Mesothelial cell of epicardium (in vitro differentiated cells): ENCODE data around the gene ZNG1C. TPM values are rescaled to one million over a fixed set of nuclear protein-coding genes. Genes with fewer than 3 reads are reported as not detected.
A peak's percentile ranks its signal among the peaks of the same experiment; 100 is the strongest.
"Not testable (repeated sequence)": the region's sequence is repeated elsewhere in the genome, so short reads cannot be mapped to it uniquely, and the experiment has no call there.

Experiments
- DNase-seq, 2 experiments: peaks; one replicate each; pipeline ENCODE4 v3.0.0; 2021; ENCODE audit warnings: low spot score in 2 of 2; ENCODE audit not compliant: unreplicated experiment in 2 of 2
- H3K27ac Mint-ChIP-seq: 2 replicates; pipeline ENCODE4 v1.8.0; 2021; ENCODE audit warnings: mixed read lengths
- H3K27me3 Mint-ChIP-seq: 2 replicates; pipeline ENCODE4 v1.8.0; 2021; ENCODE audit warnings: low read depth, mixed read lengths
- H3K36me3 Mint-ChIP-seq: 2 replicates; pipeline ENCODE4 v1.8.0; 2021; ENCODE audit warnings: mixed read lengths
- H3K4me1 Mint-ChIP-seq: 2 replicates; pipeline ENCODE4 v1.8.0; 2021; ENCODE audit warnings: mixed read lengths
- H3K4me3 Mint-ChIP-seq: 2 replicates; pipeline ENCODE4 v1.8.0; 2021; ENCODE audit warnings: mild to moderate bottlenecking, moderate library complexity, mixed read lengths
- H3K9me3 Mint-ChIP-seq: 2 replicates; pipeline ENCODE4 v1.8.0; 2021; ENCODE audit warnings: mixed read lengths
- total RNA-seq: library from RNA; stranded (reverse); gene quantifications from 3 replicates; pipeline ENCODE4 v1.2.1, GENCODE V29; 2021

Gene ZNG1C
- 44.8 to 51.4 TPM (median 45.6 TPM) in 3 replicates for total RNA-seq

GRCh38 chr9:68241683-68242082, at the start of gene ZNG1C:
Gene ZNG1C (plus strand): TSS chr9:68241983. CDS start chr9:68242032, 49 bp downstream.
- H3K4me1 Mint-ChIP-seq, H3K36me3 Mint-ChIP-seq, H3K27me3 Mint-ChIP-seq, DNase-seq, H3K9me3 Mint-ChIP-seq, H3K4me3 Mint-ChIP-seq, H3K27ac Mint-ChIP-seq: not testable (repeated sequence)

GRCh38 chr9:68242437-68242836, 654 bp downstream of the ZNG1C start:
- not testable (repeated sequence) for H3K36me3 Mint-ChIP-seq, H3K4me1 Mint-ChIP-seq, DNase-seq, H3K9me3 Mint-ChIP-seq, H3K27me3 Mint-ChIP-seq, H3K27ac Mint-ChIP-seq, H3K4me3 Mint-ChIP-seq

- H3K4me3 Mint-ChIP-seq: peak overlapping the region; percentile 15
- DNase-seq, H3K4me1 Mint-ChIP-seq, H3K27ac Mint-ChIP-seq, H3K9me3 Mint-ChIP-seq, H3K36me3 Mint-ChIP-seq, H3K27me3 Mint-ChIP-seq: not testable (repeated sequence)
Measured at GRCh38 chr9:68281041-68281440, 39.3 kb downstream of the ZNG1C start.

DNA sequence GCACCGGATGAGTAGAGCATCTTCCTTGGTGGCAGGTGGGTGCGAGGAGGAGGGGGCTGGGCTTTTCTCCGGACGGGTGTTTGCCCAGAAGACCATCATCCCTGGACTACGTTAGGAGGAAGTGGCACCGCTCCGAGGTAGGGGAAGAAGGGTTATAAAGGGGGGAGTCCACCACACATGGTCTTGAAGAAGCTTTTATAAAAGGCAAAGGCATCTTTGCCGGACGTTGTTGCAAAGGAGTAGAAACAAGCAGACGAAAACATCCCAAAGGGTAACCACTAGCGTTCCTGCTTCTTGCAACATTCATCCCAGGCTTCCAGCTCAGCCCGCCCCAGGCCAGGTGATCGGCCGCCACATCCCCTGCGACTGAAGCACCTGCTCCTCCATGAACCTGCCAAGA, 60.8 kb downstream of the ZNG1C start, which contains the start of gene FOXD4L3:
FOXD4L3 (plus strand) TSS at position 301 of the 400 bp plus-strand sequence; CDS start at position 386, 85 bp downstream.
- not testable (repeated sequence) for H3K4me3 Mint-ChIP-seq, H3K36me3 Mint-ChIP-seq, H3K27ac Mint-ChIP-seq, H3K9me3 Mint-ChIP-seq, H3K27me3 Mint-ChIP-seq, H3K4me1 Mint-ChIP-seq, DNase-seq

DNA sequence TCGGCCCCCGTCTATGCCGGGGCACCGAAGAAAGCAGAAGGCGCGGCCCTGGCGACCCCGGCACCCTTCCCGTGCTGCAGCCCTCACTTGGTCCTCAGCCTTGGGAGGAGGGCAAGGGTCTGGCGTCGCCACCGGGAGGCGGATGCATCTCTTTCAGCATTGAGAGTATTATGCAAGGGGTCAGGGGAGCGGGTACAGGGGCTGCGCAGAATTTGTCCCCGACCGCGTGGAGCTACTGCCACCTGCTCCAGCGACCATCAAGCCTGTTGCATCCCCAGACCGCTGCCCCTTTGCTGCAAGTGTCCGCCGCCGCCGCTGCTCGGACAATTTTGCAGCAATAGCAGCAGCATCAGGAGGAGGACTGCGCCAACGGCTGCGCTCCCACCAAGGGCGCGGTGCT, 62.0 kb downstream of the ZNG1C start:
- H3K9me3 Mint-ChIP-seq, H3K27ac Mint-ChIP-seq, H3K27me3 Mint-ChIP-seq, DNase-seq, H3K4me3 Mint-ChIP-seq, H3K36me3 Mint-ChIP-seq, H3K4me1 Mint-ChIP-seq: not testable (repeated sequence)

DNA sequence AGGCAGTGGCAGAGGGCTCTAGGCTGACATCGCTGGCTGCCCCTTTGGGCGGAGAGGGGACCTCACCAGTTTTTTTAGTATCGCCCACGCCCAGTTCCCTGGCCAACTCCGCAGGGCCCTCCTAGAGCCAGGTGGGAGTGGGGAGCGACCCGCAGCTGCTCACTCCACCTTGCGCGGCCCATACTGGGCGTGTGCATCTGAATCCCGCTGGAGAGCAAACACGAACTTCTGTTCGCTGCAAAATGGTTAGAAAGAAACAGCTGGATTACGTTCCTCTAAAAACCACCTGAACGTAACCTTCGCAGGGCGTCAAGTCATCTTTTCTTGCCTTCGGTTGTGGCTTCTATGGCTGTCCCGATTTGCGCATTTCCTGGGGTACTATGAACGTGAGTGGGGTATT, 62.4 kb downstream of the ZNG1C start:
- H3K9me3 Mint-ChIP-seq, H3K4me3 Mint-ChIP-seq, DNase-seq, H3K27ac Mint-ChIP-seq, H3K27me3 Mint-ChIP-seq, H3K4me1 Mint-ChIP-seq, H3K36me3 Mint-ChIP-seq: not testable (repeated sequence)

GRCh38 chr9:68304777-68305176, 63.0 kb downstream of the ZNG1C start:
- H3K27ac Mint-ChIP-seq, H3K9me3 Mint-ChIP-seq, DNase-seq, H3K4me3 Mint-ChIP-seq, H3K36me3 Mint-ChIP-seq, H3K27me3 Mint-ChIP-seq, H3K4me1 Mint-ChIP-seq: not testable (repeated sequence)

DNA sequence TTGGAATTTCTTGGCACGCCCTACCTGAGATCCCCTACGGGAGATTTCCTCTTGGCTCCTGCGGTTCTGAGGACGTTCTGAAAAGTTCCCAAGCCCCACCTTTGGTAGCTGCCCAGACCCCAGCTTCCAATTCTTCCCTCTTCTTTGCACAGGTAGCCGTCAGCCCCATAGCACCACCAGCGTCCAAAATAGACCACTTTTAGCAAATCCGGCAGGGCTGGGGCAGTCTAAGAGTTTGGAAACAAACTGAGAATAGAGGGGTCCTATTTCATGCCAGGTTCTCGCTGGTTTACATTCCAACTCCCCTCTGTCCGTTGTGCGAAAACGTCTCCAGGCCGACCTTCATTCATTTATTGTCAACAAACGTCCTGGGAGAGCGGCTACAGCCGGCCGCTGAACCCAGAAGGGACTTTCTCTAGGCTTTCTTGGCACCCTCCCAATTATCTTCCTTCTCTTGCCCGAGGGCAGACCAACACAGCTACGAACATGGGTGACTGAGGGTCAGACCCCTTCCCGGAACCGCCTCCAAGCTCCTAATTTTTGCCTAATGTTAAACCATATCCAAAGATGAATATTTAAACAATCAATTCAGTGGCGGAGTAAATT, 64.0 kb downstream of the ZNG1C start:
- H3K4me3 Mint-ChIP-seq, H3K4me1 Mint-ChIP-seq, DNase-seq, H3K36me3 Mint-ChIP-seq, H3K9me3 Mint-ChIP-seq, H3K27ac Mint-ChIP-seq, H3K27me3 Mint-ChIP-seq: not testable (repeated sequence)

GRCh38 chr9:68306391-68306964, 64.7 kb downstream of the ZNG1C start:
- H3K9me3 Mint-ChIP-seq, H3K36me3 Mint-ChIP-seq, H3K27me3 Mint-ChIP-seq, H3K4me1 Mint-ChIP-seq, DNase-seq, H3K4me3 Mint-ChIP-seq, H3K27ac Mint-ChIP-seq: not testable (repeated sequence)

- H3K27me3 Mint-ChIP-seq, DNase-seq, H3K36me3 Mint-ChIP-seq, H3K4me3 Mint-ChIP-seq, H3K4me1 Mint-ChIP-seq, H3K27ac Mint-ChIP-seq, H3K9me3 Mint-ChIP-seq: not testable (repeated sequence)
Measured at GRCh38 chr9:68307127-68307526, 65.3 kb downstream of the ZNG1C start.

DNA sequence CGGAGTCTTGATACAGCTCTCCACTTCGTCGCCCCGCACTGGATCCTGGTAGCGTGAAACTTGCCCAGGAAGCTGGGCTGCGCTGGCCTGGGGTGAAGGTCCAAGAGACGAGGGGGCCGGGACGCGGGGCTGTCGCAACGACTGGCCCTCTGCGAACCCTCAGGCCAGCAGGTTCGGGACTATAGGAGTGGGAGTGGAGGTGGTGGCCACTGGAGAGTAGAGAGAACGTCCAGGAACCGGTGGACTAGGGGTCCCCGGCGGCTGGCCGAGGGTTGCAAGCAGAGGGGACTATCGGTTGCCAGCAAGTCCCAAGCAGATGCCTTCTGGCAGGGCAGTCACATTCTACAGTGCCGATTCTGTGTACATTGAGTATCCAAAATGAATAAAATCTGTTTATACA, 65.9 kb downstream of the ZNG1C start:
- not testable (repeated sequence) for H3K36me3 Mint-ChIP-seq, H3K27me3 Mint-ChIP-seq, H3K9me3 Mint-ChIP-seq, H3K4me3 Mint-ChIP-seq, H3K27ac Mint-ChIP-seq, H3K4me1 Mint-ChIP-seq
- DNase-seq: peak in 1 of 2 experiments; percentile 42

GRCh38 chr9:68311208-68311607, 69.4 kb downstream of the ZNG1C start:
- not testable (repeated sequence) for H3K27me3 Mint-ChIP-seq, H3K36me3 Mint-ChIP-seq, DNase-seq, H3K27ac Mint-ChIP-seq, H3K9me3 Mint-ChIP-seq, H3K4me1 Mint-ChIP-seq, H3K4me3 Mint-ChIP-seq

- not testable (repeated sequence) for H3K27ac Mint-ChIP-seq, H3K9me3 Mint-ChIP-seq
- peaks cover 13% of the 10 kb centered on the region for H3K27me3 Mint-ChIP-seq
Measured at GRCh38 chr9:68318209-68318608, 76.4 kb downstream of the ZNG1C start.

GRCh38 chr9:68323749-68324148, 82.0 kb downstream of the ZNG1C start:
- not testable (repeated sequence) for H3K27me3 Mint-ChIP-seq, H3K4me3 Mint-ChIP-seq, H3K4me1 Mint-ChIP-seq, H3K36me3 Mint-ChIP-seq, H3K27ac Mint-ChIP-seq, DNase-seq, H3K9me3 Mint-ChIP-seq

More at GRCh38 chr9:68318209-68318608, 76.4 kb downstream of the ZNG1C start:
- H3K4me3 Mint-ChIP-seq, H3K36me3 Mint-ChIP-seq, H3K4me1 Mint-ChIP-seq, DNase-seq: not testable (repeated sequence)

DNA sequence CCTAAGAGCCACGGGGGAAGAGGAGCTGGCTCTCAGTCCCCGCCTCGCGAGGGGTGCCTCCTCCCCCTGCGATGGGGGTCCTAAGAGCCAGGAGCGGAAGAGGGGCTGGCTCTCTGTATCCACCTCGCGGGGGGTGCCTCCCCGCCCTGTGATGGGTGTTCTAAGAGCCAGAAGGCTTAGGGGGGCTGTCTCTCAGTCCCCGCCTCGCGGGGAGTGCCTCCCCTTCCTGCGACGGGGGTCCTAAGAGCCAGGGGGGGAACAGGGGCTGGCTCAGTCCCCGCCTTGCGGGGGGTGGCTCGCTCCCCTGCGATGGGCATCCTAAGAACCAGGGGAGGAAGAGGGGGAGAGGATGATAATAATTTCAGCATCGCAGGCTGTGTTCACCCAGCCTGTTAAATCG, 82.7 kb downstream of the ZNG1C start:
- not testable (repeated sequence) for H3K9me3 Mint-ChIP-seq

More for the DNA sequence above, 82.7 kb downstream of the ZNG1C start:
- not testable (repeated sequence) for H3K36me3 Mint-ChIP-seq, H3K27me3 Mint-ChIP-seq, H3K4me1 Mint-ChIP-seq, H3K4me3 Mint-ChIP-seq, DNase-seq, H3K27ac Mint-ChIP-seq
